Activated effector memory CD4-positive, alpha-beta T cell treated with Interleukin-2 at 50 U/mL for 16 hours (primary cell): Measurements from ENCODE around the gene PACSIN2.
"Not testable (repeated sequence)": the region's sequence is repeated elsewhere in the genome, so short reads cannot be mapped to it uniquely, and the experiment has no call there.

Source experiments
- DNase-seq: peaks from one replicate; pipeline ENCODE4 v3.0.0-alpha.2; 2020

The PACSIN2 gene

DNA sequence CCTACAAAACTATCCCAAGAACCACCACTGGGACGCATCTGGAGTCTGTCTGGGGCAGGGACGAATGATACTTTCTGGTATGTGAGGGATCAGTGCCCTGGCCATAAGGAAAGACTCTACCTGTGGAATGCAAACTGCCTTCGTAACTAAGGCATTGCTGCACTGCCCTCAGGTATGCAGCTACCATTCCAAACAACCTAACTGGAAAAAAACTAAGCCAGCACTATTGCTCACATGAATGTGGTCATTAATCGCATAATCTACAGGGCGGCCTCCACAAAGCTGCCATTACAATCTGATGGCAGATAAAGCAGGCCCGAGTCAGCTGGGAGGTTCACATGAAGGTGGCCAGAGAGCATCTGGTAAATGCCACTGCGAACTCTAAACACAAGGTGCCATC, 3.9 kb downstream of the PACSIN2 start:
- no peak for DNase-seq

DNA sequence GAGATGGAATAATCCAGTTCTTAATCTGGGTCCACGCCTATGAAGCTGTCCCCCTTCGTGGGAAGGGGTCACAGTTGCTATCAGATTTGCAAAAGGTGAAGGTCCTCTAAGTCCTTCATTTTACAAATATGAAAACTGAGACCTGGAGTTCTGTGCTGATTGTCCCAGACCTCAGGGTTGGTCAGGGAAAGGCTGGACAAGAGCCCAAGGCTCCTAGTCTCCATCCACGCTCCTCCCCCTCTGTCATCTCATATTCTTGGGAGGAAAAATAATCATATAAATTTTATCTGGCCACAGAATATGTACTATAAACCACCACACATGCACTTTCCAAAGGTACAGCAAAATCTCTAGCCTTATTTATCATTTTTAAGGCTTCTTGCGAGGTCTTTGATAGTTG, 5.5 kb downstream of the PACSIN2 start:
- DNase-seq, result no peak

DNA sequence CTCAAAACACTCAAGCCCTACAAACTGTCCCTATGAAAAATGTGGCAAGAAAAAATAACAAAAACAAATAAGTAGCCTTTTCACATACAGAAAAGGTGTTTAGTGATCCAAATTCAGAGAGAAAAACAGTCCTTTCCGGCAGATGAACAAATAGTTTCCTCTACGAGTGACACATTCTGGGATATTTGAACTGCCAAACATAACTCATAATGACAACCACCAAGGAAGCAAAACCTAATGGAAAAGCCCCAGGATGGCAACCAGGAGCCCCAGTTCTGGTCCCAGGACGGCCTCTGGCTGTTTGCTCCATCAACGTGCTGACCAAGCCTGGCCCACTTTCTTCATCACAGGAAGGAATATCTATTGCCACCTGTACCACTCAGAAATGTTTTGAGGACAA, 6.0 kb downstream of the PACSIN2 start:
- no peak for DNase-seq

DNA sequence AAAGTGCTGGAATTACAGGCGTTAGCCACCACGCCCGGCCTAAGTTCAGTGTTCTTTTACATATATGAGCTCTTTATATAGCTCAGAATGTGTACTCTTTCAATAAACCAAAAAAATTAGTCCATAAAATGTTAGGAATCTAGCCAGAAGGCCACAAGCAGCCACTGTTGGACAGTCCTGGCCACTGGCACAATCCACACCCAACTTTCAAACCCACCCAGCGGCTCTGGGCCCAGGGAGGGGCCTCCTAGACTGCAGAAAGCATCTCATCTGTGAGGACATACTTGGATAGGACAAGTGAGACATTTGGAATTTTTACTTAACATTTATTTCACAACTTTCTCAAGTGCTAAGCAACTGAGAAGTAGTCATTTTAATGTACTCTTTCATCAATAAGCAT, 6.4 kb downstream of the PACSIN2 start:
- DNase-seq, result no peak

DNA sequence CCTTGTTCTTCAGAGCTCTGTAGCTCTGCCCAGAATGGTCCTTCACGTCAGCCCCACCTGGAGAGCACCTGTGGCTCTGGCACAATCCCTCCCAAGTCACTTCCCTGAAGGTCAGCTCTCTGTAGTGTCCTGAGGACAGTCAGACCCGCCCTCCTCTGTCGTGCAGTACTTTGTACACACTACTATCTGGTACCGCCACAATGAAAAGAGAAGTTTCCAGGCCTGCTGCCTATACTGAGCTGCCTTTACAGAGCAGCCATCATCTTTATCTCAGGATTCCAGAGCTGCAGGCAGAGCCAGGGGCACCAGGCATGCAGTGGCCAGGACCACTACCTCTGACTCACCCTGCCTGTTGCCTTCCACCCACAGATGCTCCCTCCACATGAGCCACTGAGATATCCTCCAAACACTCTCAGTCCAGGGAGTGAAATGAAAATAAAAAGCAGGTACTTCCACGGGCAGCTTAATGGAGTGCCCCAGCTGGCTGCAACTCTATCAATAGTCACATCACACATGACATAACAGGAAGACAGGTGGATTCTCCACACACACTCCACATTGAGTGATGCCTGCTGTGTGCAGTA, 7.3 kb downstream of the PACSIN2 start:
- DNase-seq, result no peak

DNA sequence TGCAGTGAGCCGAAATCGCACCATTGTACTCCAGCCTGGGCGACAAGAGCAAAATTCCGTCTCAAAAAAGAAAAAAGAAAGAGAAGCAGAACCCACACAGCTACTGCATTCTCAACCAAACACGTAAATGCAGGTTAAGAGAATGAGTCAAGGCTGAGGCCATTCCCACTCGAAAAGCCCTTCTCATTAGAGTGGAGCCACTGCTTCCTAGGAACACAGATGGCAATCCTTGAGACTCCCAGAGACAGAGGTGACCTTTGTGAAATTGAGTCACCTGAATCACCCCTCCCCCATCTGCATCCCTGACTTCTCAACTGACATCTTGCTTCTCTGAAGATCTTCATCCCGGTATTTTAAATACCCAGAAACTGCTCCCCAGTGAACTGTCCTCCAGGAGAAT, 8.2 kb downstream of the PACSIN2 start:
- no peak for DNase-seq

DNA sequence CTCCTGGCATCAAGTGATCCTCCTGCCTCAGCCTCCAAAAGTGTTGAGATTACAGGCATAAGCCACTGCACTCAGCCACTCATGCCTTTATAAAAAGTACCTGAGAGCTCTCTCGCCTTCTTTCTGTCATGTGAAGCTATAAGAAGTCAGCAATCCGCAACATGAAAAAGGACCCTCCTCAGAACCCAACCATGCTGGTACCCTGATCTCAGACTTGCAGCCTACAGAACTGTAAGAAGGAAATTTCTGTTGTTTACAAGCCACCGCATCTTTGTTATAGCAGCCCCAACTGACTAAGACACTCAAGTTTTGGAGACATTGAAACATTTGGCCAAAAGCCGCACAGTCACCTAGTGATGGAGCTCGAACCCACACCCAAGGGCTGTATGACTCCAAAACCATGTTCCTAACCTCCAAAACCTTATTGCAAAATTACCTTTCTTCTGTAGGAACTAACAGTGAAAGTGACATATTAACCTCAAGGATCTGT, 8.9 kb downstream of the PACSIN2 start:
- DNase-seq, result no peak

DNA sequence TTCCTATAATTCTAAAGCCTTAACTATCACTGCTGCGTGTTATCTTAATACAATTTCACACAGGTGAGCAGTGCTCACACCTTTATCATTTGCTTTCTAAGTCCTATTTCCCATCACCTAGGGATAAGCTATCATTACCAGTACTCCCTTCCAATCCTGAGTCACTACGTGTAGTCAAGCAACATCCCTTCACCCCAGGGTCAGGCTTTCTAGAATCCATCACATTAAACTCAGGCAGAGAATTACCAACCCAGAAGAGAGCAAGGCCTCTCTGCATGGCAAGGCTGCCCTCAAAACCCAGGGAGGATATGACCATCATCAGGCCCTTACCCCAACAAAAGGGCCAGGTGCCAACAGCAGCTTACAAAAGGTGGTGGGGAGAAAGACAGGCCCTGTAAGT, 9.8 kb downstream of the PACSIN2 start:
- DNase-seq, result no peak

DNA sequence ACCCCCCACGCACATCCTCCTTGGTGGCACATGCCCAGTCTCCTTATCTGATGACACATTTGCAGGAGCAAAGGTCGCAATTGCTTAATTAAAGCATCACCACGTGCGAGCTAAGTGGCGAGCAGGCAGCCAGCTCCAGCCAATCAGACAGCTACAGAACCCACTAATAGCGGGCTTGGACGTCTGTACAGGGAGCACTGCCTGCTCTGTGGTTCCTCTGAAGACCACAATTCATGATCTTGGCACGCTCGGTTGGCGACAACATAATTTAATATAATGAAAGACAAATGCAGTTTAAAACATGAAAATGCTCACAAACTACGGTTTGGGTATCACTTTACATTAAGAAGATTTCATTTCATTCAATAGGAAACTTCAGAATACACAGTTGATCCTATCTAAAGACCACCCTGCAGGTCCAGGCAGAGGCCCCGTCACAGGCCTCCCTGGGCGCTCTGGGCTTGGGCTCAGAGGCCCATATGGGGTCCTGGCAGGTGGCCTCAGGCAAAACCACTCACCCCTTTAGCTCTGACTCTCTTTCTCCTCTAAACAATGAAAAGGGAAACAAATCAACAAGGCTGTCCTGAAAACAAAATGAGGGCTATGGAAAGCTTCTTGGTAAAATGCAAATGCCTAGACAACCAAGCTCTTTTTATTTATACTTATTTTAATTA, 10.4 kb downstream of the PACSIN2 start:
- no peak for DNase-seq

DNA sequence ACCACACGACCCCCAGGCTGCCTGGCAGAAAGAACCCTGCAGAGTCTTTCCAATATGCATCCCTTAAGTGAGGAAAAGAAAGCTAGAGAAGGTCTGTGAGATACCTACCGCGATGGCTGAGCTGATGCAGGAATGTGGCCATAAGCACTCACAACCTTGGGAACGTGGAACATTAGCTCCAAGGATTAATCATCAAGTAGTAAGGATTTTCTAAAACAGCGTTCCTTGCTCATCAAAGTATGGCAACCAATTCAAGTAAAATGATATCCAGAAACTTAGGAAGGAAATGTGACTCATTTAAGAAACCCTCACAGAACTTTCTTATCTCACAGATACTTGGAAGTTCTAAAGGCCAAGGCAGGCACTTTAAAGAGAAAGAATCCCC, 12.8 kb downstream of the PACSIN2 start:
- DNase-seq, result no peak

DNA sequence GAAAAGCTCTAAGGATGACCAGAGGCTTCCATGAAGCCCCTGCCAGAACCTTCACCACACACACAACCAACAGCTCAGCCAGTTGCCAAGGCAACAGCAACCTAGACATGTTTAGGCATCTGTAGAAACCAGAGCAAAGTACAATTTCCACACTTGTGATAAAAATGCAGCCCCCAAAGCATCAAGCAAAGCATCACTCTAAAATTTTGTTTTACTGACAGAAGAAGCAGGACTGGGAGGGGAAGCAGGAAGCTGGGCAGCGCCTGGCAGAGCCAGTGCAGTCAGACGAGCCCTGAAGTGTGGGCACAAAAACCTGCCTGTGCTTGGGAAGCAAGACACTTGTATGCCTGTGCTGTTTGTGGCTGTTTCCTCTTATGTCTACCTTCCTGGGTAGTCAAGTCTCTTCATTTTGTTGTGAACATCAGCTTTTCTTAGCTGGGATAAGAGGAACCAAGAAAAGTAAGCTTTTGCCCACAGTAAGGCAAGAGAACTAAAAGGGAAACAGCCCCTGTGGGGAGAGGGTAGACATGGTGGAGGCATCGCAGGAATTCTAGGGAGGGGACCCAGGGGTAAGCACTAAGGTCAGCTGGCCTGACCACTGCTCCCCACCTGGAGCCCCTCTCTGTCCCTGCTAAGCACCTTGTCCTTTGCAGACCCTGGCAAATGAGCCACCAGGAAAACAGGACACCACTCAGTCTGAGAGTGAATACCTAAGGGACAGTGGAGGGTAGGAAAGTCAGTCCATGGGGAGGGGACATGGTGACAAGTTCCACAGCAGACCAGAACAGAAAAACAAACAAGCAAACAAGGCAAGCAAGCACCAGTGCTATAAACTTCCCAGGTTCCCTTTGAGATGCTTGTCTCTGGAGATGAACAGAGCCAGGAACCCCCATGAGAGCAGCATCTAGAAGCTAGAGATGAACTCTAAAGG, 13.4 kb downstream of the PACSIN2 start:
- DNase-seq, result no peak

DNA sequence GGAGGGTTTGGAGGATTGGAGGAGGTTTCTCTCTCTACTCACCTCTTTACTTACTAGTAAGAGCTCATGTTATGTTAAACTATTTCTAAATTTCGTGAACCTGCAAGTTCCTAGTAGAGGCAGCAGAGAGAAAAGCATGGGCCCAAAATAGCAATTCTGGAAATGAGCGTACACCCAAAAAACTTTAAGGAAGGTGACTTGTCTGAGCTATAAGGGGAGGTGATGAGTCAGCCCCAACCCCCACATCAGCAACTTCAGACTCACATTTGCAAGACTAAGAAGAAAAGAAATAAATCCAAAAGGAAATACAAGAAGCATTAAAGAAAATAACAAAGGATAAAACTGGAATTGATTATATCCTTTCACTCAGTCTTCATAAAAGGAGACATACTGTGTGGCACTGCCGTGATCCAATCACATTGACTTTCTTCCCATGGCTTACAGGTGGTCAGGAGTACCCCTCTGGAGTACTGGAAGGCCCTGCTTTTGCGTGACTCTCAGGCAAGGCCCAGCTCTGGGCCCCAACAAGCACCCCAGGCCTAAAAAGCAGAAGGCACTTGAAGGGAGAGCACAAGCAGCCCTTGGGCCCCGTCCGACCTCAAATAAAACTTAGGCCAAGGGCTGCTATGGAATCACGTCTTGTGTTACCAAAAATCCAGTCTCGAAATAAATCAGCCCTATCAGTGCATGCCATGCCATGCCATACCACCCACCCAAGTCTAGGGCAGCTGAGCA, 14.3 kb downstream of the PACSIN2 start:
- no peak for DNase-seq

DNA sequence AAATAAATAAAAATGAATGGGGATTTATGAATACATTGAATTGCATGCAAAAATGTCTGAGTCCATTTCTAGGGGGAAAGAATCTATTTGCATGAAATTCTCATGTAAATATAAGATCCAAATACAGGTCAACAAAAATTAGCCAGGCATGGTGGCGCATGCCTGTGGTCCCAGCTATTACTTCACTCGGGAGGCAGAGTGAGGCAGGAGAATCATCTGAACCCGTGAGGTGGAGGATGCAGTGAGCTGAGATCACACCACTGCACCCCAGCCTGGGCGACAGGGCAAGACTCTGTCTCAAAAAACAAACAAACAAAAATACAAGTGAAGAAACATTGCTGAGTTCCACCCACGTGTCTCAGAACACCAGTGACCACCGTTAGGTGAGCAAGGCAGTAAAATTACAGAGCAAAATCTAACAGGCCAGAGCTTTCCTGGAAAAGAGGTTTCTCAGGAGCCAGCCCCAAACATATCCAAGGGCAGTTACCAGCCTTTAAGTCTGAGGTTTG, 17.3 kb downstream of the PACSIN2 start:
- no peak for DNase-seq

DNA sequence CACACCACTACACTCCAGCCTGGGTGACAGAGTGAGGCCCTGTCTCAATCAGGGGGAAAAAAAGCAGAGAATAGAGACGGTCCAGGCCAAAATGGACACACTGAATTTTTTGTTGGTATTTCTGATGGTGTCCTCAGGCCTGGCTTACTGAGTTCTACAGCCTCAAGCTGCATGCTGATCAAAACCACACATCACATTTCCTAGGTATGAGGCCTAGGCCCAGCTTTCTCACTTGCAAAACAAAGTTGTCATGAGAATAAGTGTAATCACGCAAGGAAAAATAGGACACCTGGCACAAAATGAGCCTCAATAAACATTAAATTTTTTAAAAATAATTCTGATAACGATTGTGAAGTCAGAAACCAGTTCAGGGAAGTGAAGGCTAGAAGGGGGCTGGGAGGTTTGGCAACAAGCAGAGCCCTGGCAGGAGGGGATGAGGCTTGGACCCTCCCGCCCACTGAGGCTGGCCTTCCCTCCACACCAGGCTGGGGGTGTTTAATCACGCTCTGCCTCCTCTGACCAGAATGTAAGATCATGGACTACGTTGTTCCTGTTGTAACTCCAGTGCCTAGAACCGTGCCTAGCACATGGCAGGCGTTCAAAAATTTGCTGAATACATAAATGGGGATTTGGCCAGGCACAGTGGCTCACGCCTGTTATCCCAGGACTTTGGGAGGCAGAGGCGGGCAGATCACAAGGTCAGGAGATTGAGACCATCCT, 18.1 kb downstream of the PACSIN2 start:
- no peak for DNase-seq

DNA sequence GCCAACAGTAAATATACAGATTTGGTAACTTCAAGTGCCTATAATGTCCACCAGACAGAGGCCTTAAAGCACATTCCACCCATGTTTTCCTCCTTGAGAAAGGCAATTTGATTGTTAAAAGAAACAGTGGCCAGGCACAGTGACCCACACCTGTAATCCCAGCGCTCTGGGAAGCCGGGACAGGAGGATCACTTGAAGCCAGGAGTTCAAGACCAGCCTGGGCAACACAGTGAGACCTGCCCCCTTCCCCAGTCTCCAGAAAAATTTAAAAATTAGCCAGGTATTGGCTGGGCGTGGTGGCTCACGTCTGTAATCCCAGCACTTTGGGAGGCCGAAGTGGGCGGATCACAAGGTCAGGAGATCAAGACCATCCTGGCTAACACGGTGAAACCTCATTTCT, 19.3 kb downstream of the PACSIN2 start:
- not testable (repeated sequence) for DNase-seq

DNA sequence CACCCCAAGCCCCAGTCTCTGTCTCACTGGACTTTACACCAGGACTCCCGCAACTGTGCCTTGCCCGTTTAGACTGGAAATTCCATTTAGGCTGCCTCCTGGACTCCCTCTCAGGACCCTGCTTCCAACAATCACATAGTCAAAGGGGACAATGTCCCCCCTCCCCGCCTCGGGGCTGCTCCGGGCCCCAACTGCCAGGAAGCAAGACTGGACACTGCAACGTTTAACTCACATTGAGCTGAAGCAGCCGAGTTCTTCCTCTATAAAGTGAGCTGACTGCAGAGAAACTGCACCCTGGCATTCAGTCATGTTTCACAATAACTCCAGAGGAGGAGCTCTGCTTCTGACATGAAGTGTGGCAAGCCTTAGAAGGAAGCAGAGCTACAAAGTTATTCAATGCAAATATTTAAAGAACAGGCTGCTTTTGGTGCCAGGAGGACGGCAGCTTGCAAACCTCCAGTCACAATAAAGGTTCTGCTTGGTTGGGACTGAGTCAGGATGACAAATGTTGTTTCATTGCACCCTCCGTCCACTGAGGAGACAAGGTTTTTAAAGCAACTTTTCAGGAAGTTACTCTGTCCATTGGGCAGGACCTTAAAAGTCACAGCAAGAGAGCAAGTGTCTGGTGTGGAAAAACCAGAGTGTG, 19.9 kb downstream of the PACSIN2 start:
- DNase-seq, result no peak

DNA sequence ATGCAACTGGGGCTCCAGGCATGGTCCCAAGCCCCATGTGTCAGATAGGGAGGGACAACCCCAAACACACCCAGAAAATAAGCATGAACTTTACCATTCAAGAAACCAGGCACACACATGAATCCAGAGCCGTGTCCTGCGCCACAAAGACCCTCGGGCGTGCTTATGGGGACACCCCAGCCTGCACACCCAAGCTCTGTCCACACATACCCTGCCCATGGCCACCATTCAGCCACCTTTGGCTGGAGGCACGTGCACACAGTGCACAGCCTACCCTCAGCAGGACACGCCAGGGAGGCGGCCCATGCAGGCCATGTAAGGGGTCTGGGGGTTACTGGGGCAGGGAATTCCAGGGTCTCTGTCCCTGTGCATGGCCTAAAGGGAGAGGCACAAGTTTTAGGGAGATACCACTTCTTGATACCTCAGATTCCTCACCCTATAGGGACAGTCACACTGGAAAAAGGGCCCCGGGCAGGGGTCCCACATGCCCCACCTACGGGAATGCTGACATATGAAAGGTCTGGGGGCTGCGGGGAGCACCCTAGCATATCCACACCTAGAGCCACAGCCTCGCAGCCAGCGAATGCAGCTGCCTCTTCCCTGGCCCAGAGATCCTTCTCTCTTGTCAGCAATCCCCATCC, 20.6 kb downstream of the PACSIN2 start:
- DNase-seq, result no peak

DNA sequence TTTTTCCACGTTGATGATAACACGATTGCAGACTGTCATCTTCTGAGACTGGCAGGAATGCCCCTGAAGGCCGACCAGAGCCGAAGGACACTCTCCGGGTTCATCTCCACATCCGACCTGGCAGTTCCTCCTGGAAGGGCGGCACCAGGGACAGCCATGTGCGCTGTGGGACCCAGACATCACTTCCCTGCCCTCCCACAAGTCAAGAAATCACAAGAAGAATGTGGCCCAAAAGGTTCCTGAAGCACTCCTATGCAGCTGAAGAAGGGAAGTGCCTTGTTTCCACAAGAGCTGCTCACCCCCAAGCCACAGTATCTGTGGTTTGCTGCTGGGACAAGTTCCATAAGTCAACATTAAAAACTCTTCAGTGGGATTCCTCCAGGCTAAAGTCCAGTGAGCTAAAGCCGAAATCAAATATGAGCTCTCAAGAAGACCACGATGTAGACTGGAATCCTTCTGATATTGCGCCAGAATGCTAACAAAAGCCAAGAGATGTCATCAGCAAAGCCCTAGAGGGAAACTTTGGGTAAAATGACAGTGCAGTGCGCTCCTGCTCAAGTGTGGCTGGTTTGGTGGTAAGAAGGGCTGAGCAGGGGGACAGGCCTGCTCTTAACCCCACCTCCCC, 21.2 kb downstream of the PACSIN2 start:
- no peak for DNase-seq

DNA sequence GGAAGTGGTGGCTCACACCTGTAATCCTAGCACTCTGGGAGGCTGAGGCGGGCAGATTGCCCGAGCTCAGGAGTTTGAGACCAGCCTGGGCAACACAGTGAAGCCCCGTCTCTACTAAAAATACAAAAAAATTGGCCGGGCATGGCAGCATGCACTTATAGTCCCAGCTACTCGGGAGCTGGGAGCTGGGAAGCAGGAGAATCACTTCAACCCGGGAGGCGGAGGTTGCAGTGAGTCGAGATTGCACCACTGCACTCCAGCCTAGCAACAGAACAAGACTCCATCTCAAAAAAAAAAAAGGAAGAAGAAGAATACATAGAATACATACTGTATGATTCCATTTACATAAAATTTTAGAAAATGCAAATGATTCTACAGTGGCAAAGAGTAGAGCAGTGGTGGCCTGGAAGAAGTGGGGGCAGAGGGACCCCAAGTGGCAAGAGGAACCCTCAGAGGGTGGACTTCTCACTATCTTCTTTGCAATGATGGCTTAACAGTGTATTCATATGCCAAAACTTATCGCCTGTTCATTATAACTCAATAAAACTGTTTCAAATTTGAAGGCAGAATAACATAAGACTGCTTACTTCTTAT, 22.0 kb downstream of the PACSIN2 start:
- DNase-seq, result no peak

DNA sequence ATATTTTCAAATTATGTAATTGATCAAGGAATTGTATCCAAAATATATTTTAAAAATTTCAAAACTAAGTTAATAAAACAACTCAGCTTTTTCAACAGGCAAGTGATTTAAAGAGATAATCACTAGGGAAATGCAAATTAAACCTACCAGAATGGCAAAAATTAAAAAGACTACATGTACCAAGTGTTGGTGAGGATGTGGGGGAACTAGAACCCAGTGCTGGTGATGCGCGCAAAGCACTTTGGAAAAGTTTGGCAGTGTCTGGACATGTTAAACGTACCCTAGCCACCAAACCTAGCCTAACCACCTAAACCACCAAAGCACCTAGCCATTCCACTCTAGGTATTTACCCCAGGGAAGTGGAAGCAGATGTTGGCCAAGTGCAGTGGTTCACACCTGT, 22.9 kb downstream of the PACSIN2 start:
- DNase-seq, result no peak
